ENCODE results near the gene CH25H. TPM values are rescaled to one million over a fixed set of nuclear protein-coding genes. Genes with fewer than 3 reads are reported as not detected.
A peak's percentile ranks its signal among the peaks of the same experiment; 100 is the strongest.
"Not testable (repeated sequence)": the region's sequence is repeated elsewhere in the genome, so short reads cannot be mapped to it uniquely, and the experiment has no call there.

Gene CH25H
- polyA plus RNA-seq, 5 donors, result 0.10 to 0.22 (median 0.21) TPM

DNA sequence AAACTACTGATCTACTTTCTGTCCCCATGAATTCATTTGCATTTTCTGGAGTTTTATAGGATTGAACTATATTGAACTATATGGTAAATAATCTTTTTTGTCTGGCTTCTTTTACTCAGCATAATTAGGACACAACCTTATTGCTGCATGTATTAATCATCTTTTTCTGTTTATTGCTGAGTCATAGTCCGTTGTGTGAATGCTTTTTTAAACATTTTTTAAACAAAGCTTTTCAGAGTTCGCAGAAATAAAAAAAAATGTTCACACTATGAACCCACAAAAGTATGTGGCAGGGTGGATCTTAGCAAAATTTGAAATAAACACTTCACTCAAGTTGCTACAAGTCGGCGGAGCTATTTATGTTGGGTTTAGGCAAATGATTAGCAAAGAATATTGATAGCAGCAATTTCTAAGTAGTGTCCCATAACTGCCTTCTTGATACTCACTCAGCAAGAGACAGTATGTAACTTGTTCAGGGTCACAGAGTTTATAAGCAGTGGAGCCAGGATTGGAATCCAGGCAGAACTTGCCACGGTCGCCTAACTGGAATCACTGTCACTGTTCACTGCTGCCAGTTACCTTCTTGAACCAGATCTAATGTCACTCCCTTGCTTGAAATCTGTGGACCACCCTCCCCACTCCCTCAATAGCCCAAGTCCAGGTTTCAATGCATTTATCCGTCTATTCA lies 5.6 kb downstream of the CH25H start:
- DNase-seq, result no peak

DNA sequence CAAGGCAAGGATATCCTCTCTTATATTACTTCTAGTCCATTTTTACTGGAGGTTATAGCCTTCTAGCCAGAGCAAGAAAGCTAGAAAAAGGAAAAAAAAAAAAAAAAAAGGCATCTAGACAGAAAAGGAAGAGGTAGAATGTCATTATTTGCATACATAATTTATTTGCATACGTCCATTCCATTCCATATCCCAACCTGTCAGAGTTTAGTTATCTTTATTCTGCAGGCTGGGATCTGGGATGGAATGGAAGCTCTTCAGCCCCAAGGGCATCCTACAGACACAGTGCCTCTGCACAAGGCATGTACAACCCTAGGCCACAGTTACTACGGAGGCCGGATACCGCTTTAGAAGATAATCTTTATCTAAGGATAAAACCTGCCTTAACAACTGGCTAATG lies 9.6 kb downstream of the CH25H start:
- no peak for DNase-seq

DNA sequence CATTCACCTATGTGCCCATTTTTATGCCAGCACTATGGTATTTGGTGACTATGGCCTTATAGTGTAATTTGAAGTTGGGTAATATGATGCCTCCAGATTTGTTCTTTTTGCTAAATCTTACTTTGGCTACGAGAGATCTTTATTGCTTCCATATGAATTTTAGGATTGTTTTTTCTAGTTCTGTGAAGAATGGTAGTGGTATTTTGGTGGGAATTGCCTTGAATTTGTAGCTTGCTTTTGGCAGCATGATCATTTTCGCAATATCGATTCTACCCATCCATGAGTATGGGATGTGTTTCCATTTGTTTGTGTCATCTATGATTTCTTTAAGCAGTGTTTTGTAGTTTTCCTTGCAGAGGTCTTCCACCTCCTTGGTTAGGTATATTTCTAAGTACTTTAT lies 15.8 kb downstream of the CH25H start:
- not testable (repeated sequence) for DNase-seq

DNA sequence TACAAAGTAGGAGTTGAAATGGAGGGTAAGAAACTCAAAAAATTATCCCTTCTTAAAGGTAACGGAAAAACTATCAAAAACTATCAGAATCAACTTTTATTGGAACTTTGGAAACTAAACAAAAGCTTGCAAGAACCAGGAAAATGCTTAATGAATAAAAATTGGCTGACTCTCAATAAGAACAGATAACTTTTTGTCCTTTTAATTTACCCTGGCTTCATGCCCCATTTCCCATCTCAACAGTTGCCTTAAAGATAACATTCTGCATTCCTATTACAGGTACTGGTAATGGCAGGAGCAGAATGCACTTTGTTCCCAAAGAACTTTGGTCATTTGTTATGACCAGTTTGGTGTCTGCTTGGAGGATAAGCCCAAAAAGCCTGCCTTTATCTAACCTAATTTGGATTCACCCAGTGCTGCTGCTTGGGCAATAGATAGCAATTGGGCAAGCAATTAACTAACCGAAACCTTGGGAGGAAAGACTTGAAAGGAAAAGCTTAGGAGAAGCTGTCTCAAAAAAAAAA lies 17.8 kb downstream of the CH25H start:
- DNase-seq, result no peak

DNA sequence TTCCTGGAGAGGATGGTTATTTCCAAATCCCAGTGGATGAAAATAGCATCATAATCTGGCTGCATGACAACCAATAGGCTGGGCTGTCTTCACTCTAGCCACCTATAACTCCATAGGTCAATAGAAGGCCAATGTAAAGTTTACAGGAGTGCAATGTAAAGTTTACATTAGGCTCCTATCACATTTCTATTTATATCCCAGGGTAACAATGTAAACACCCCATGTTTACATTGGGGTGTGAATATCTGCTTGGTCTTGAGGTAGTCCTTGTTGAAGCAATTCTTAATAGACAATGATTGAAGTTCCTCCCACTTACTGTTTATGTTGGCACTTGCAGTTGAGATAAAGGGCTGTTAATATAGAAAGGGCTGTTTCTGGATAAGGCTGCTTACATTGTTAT lies 21.5 kb downstream of the CH25H start:
- peak in 1 of 2 donors; percentile 16 for DNase-seq

DNA sequence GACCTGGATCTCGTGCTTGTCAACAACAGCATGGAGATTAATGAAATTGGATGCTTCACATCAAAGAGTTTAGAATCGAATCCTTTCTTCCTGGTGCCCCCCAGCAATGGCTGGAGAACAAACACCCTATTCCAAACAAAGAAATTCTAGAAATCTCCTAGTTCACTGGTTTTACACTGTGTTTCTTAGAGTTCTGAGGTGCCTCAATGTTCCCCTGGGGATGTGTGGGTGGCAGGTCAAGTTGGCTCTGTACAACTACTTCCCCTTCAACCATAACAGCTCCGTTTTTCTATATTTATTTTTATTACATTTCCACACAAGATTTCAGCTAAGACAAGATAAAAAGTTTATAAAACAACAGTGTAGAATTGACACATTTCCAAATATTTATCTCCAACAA lies 22.5 kb downstream of the CH25H start:
- DNase-seq, result no peak

DNA sequence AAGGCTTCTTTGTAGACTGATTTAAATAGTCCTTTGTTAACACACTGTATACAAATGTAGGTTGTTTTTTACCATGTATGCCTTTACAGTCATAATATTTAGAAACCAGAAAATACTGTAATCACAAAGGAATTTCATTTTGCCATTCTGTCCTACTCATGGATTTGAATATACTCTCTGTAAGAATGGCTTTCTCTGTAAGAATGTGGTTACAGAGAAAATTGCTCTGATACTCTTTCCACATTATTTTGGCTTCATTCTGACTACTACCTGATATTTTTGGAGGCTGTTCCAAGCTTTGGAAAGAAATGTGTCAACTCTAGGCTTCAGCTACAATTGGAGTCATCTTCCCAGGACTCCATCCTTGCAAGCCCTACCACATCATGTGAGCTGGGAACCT lies 23.5 kb downstream of the CH25H start:
- DNase-seq, result no peak

DNA sequence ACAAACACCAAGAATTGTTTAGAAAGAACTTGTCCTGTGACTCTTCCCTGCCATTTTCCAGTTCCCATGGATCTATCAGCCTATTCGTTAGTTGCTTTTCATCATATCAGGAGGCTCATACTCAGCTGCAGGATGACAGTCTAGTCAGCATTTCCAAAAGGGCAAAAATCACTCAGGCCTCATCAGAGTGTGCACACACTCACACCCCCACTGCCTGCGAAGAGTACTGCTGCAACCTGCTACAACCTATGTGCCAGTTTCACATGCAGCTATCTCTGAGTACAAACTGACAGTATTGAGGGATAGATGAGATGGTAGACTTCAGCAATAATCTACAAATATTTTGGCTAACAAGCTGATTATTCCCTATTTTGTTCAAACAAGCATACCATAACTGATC lies 24.2 kb downstream of the CH25H start:
- no peak for DNase-seq

DNA sequence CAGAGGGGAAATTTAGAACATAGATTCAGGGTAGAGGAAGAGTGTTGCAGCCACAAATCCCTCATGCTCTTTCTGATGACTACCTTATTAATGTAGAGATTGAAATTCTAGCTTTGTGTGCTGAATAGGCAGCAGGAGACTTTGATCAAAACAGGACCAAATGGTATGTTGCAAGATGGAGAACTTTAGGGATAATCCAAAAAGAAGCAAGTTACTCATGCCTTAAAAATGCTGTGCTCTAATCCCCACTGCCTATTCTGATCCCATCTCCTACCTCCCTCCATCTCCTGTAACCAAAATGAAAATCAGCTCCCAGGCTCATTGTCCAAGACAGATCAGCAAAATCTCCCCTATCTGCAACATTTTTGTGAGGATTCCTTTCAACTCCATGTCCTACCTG lies 31.3 kb downstream of the CH25H start:
- DNase-seq, result no peak

DNA sequence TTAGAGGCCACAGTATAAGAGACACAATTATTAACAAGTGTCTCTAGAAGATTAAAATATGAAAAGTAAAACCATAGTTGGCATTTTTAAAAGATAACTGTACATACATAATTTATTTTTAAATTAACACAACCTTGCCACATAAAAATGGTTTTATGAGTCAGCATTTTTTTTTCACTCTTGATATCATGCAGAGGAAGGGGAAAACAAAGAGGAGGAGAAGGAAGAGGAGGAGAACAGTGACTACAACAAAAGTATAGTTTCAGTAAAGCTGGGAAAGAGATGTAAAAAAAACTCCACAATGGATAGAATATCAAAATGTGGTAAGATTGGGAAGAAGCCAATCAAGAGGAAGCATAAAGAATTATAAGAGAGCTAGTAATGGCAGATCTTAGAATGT lies 34.0 kb downstream of the CH25H start:
- no peak for DNase-seq

DNA sequence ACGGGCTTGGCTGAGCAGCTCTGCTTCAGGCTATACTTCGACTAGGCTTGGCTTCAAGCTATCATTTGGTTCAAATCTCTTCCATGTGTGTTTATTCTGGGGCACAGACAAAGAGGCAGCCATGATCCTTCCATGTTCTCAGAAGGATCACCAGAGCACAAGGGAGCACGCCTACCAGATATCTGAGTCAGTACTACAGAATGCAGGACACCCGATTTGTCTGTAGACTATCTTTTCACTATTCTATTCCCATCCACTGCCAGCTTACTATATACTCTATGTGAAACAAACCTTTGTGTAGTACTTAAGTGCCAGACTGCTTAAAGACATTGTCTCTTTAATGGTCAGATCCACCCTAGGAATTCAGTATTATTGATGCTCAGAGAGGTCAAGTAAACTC lies 35.1 kb downstream of the CH25H start:
- no peak for DNase-seq

DNA sequence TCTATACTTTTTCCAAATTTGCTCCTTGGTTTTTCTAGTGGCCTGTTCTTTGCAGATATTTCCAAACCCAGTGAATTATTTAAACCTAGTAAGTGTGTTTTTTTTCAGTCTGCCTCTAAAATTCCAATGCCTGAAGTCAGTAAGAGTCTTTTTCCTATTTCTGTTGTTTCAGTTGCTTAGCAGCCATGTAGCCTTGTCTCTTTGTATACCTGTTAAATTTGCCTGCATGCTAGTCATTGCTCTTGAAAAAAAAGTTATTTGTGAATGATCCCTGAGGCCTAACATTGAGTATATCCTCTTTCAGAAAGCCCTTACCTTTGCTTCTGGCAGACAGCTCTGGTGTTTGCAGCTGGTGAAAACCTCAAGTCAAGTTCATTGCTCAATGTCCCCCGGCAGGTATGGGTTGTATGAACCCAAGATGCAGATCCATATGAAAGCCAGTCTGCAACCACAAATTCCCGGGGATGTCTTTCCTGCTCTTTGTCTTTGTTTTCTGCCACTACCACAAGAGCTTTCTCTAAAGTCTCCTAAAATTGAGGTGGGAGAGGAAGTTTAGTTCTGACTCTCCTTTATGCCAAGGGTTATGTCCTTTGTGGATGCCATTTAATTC lies 35.7 kb downstream of the CH25H start:
- DNase-seq, result no peak

DNA sequence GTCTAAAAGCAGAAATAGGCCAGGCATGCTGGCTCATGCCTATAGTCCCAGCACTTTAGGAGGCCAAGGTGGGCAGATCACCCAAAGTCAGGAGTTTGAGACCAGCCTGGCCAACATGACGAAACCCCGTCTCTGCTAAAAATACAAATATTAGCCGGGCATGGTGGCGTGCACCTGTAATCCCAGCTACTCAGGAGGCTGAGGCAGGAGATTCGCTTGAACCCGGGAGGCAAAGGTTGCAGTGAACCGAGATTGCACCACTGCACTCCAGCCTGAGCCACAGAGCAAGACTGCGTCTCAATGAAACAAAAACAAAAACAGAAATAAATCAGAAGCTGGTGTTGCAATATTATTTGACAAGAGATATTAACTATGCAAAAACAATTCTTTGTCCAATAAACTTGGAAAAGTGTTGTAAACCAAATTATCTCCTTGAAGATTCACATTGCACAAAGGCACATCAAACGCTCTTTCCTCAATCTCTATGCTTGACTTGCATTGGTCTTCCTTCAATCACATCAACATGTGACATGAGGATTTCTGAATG lies 38.7 kb downstream of the CH25H start:
- not testable (repeated sequence) for DNase-seq

DNA sequence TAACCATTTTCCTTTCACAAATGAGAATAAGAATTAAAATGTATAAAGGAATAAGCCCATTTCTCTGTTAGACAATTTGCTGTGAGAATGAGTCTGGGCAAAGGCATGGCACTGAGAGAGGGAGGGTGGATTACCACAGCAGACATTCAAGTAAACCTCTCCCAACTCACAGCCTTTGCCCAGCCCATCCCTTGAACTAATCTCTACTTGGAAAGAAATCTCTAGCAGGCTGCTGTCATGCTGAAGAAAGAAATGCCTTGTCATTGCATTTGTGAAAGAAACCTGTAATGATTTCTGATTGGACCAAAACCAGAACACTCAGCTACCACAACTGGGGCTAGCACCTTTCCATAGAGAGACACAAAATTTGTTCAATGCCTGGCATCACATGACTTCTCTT lies 39.2 kb downstream of the CH25H start:
- DNase-seq, result no peak

DNA sequence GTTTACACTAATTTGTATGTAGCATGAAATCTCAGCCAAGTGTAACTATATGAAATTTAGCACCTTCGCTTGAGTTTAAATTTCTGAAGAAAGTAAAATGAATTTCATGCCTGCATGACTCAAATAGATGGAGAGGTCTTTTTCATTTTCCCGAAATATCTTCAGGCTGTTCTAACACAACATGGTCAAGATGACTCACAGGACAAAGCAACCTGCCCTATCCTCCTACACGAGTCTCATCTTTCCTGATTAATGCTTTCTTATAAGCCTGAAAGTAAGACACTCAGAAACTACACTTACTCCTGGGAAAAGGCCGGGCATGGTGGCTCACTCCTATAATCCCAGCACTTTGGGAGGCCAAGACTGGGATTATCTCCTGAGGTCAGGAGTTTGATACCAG lies 41.2 kb downstream of the CH25H start:
- DNase-seq, result no peak

DNA sequence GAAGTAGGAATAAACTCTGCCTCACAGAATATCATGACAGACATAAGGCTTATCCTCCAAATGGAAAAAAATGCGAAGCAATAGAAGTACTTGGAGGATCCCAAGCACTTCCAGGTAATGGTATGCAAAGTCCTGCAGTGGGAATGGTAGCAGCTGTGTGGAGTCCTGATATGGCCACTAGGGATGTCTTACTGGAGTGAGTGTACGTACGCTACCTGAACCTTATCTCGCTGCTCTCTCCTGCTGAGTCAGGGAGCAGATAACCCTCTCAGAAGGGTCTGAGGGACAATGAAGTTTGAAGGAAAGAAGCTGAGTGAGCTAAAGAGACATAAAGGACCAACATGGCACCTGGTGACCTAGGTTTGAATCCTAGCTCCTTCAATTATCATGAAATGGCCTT lies 42.2 kb downstream of the CH25H start:
- DNase-seq, result no peak

DNA sequence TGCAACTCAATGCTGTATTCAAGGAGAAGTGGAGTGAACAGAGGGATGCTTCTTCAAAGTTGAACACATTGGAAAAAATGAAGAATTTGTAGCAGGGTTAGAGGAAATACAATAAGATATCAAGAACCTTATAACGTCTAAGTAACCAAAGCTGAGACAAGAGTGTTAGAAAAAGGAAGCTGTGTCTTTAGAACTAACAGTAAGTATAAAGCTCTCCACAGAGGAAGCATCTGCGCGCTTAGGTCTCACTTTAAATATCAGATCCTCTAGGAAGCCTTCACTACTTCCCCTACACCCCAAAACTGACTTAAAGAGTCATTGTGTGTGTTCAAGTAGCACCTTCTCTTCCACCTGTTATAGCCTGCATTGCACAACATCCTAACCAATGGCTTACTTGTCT lies 43.0 kb downstream of the CH25H start:
- DNase-seq, result no peak

DNA sequence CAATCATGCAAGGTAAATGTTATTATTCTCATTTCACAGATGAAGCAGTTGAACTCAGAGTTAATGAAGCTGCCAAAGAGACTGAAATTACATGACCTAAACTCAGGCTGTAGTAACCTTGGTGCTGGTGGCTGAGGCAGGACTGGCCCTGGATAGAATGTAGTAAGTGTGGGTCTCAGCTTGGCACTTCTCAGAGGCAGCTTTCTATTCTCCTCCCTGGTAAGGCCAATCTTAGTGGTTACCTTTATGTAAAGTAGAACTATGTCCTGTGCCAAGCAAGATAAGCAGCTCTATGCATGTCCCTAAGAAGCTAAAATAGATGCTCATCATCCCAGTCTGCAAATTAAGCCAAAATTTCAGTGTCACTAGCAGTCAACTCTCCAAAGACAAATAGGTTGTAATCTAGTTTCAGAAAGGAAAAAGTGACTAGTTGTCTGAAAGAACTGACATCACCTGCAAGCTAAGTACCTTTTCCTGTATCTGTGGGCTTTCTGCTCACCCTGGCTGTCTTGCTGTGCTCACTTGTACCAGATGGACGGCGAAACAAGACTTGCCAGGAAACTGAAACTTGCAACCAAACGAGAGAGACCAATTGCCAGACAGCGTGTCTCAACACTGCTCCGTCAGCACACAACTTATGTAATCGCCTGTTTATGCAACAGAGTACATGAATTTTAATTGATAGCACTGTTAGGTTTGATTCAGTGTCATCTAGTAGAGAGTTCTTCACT lies 43.7 kb downstream of the CH25H start:
- DNase-seq, result no peak

DNA sequence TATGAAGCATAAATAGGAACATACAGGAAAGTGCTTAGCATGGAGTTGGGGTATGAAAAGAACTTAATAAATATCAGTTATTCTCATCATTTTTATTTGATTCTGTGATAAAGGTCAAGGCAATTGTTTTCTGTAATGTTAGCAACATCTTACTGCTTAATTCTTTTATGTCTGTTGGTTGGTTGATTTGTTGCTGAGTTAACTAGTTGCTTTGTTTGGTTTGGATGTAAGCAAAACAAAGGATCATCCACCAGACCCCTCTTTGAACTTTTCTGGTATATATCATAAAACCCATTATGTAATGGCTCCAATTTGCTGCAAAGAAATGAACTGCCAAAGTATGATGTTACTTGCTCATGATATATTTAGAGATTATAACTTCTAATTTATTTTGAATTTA lies 44.5 kb downstream of the CH25H start:
- DNase-seq, result no peak

DNA sequence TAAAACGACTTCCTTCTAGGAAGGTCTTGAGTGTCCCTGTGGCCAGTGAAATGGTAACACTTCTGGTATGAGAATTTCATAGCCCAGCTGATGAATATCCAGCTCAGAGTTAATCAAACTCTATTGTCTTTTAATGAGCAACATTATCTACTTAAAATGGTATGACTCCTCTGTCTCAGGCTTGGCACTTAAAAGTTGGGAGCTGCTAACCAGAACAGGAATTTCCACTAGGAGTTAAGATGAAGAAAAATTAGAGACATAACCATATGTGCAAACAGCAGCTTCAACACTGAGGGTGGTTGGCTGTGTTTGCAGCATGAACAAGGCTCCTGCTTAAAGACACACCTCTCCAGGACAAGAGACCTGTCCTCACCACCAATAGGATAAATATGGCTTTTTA lies 46.8 kb downstream of the CH25H start:
- no peak for DNase-seq

DNA sequence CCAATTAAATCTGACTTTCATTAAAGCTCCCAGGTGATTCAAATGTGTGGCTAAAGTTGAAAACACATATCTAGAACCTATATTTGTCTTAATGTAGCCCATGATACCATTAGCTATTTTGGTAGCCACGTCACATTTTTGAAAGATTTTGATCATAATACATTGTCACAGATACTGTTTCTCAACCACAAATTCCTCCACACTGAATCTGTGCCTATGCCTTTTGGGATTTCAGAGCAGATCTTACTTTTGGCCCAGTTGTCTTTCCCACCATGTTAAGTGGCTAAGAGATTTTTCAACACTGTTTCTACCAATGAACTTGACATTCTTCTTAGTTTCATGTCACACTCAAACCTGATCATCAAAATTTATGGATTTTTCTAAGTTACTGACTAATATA lies 47.4 kb downstream of the CH25H start:
- no peak for DNase-seq

DNA sequence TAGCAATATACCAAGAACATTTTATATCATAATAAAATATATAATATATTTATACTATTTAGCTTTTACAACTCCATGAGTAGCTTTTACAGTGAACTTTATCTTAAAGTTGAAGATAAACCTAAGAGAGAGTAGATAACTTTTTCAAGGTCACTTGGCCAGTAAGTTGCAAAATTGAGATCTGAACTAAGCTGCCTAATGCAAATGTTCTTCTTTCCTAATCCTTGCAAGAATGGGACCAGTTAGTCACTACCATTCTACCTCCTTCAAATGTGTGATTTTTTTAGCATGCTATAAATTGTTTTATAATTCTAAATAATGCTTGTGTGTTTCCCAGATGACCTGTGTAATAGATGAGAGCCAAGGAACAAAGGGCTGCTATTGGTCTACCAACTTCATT lies 47.8 kb downstream of the CH25H start:
- DNase-seq, result no peak

DNA sequence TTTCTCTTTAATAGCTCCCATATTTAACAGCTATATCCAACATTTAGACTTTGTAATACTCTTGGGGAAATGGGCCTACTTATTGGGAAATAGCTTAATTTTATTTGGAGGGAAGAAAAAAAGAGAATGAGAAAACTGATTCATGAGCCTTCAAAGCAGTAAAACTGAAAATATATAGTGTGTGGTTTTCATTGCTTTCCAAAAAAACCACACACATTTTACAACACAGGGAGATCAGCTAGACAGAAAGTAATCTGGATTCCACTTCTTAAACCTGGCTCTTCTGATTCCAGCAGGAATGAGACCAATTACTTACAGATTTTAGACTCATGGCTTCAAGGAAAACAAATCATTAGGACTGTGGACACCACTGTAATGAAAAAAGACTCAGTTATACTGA lies 48.7 kb downstream of the CH25H start:
- no peak for DNase-seq

Data from right lung (tissue), 5 donors.